Endodermal cell (in vitro differentiated cells): ENCODE data around the gene SLC25A6. TPM values are rescaled to one million over a fixed set of nuclear protein-coding genes. Genes with fewer than 3 reads are reported as not detected.
A peak's percentile ranks its signal among the peaks of the same experiment; 100 is the strongest.

Experiments used
- DNase-seq: peaks from one replicate; pipeline ENCODE4 v3.0.0-alpha.2; 2017
- H3K27ac ChIP-seq: 2 replicates; pipeline ENCODE4 v1.5.1; 2013; ENCODE audit warnings: mild to moderate bottlenecking, low read depth, low read length, moderate library complexity
- H3K27me3 ChIP-seq: 2 replicates; pipeline ENCODE4 v1.6.1; 2013; ENCODE audit warnings: mild to moderate bottlenecking, low read length, moderate library complexity; ENCODE audit not compliant: insufficient read depth, control insufficient read depth, poor library complexity, severe bottlenecking
- H3K36me3 ChIP-seq: 2 replicates; pipeline ENCODE4 v1.7.0; 2013; ENCODE audit warnings: mild to moderate bottlenecking, low read length, moderate library complexity; ENCODE audit not compliant: control insufficient read depth, insufficient read depth
- H3K4me1 ChIP-seq: one replicate; pipeline ENCODE4 v1.7.0; 2013; ENCODE audit warnings: low read length; ENCODE audit not compliant: control insufficient read depth, insufficient read depth
- H3K4me3 ChIP-seq: 2 replicates; pipeline ENCODE4 v1.5.1; 2013; ENCODE audit warnings: mild to moderate bottlenecking, low read length, moderate library complexity
- H3K9ac ChIP-seq: 2 replicates; pipeline ENCODE4 v1.6.1; 2013; ENCODE audit warnings: mild to moderate bottlenecking, low read length, moderate library complexity; ENCODE audit not compliant: poor library complexity, severe bottlenecking; ENCODE audit errors: extremely low read depth
- H3K9me3 ChIP-seq: 2 replicates; pipeline ENCODE4 v1.6.1; 2013; ENCODE audit warnings: mild to moderate bottlenecking, low read length, moderate library complexity; ENCODE audit not compliant: control insufficient read depth
- H3K27ac Mint-ChIP-seq: 2 replicates; pipeline ENCODE4 v1.8.0; 2020; ENCODE audit warnings: mixed read lengths
- H3K27me3 Mint-ChIP-seq: 2 replicates; pipeline ENCODE4 v1.8.0; 2021; ENCODE audit warnings: mild to moderate bottlenecking, mixed read lengths; ENCODE audit not compliant: insufficient read depth
- H3K36me3 Mint-ChIP-seq: 2 replicates; pipeline ENCODE4 v1.8.0; 2020; ENCODE audit warnings: low read depth, mixed read lengths
- H3K4me1 Mint-ChIP-seq: 2 replicates; pipeline ENCODE4 v1.8.0; 2020; ENCODE audit warnings: mixed read lengths
- H3K4me3 Mint-ChIP-seq: 2 replicates; pipeline ENCODE4 v1.8.0; 2020; ENCODE audit warnings: mild to moderate bottlenecking, moderate library complexity, mixed read lengths
- H3K9me3 Mint-ChIP-seq: 2 replicates; pipeline ENCODE4 v1.8.0; 2020; ENCODE audit warnings: mild to moderate bottlenecking, mixed read lengths
- WGBS, 2 experiments: methylation state at CpG; one replicate each; pipeline versions ENCODE4 v1.1.5 to v1.1.7; 2013; ENCODE audit warnings: missing lambda C conversion rate in 2 of 2, mixed read lengths in 1 of 2; ENCODE audit not compliant: insufficient coverage in 1 of 2, insufficient read length in 1 of 2; 5-methylcytosine and 5-hydroxymethylcytosine counted together
- total RNA-seq, 2 donors: library from RNA; stranded (reverse); fragmentation: NEBNext Ultra II Directional in 1 of 2; extraction: Animal tissue kit (Norgen Biotek cat#: 25700) in 1 of 2; gene quantifications; 2 replicates in 1 of 2; 3 replicates in 1 of 2; pipeline ENCODE4 v1.2.1, GENCODE V29; 2021
- TF ChIP-seq, protein P1 (sequence below): fragments of 200-600 bp; sonication (generic); conservative IDR thresholded peaks from 2 replicates; pipeline ENCODE4 v1.5.0; 2021; ENCODE audit warnings: antibody characterized with exemption, mild to moderate bottlenecking

The SLC25A6 gene
- total RNA-seq, 2 donors from 2014 or later: 424 to 429 TPM

DNA sequence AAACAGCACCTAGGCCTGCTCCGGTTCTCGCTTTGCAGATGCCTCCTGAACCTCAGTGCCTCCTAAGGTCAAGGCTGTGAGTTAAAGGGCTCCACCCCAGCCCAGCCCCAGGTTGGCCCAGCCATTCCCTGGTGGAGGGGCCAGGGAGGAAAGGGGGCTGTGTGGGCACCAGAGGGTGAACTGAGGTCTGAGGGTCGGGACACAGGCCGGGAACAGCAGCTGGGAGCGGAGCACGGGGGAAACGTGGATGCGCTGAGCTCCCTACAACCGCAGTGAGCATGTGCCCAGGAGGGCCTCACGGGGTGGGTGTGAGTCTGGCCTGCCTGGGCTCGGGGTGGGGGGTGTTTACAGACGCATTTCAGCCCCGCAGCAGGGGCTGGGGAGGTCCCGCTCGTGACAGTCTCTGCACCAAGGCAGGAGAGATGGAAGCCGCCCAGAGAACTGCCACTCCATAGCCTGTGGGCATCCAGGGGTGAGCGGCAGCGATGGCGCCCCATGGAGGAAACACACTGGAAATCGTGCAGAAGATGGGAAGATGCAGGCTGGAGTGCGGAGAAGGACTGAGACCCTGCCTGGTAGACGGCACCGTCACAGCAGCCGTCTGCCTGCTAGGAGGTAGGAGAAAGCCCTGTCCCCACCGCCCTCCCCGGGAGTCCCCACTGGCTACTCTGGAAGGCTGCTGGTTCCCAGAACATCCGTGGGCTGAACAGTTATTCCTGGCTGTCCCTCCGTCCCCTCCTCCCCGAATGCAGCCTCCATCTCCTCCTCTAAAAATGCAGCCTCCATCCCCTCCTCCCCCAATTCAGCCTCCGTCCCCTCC is 9.9 kb upstream of the SLC25A6 start:
- Mint-ChIP-seq H3K27me3 (no peaks in the 10 kb centered on the region), H3K9me3 (no peaks in the 10 kb centered on the region), H3K4me3 (no peak overlapping the region), H3K36me3 (peaks cover 25% of the 10 kb centered on the region), H3K4me1 (no peaks in the 10 kb centered on the region), H3K27ac (no peak overlapping the region)
- Histone ChIP-seq H3K9ac (no peak overlapping the region), H3K4me3 (no peak overlapping the region), H3K36me3 (peaks cover 60% of the 10 kb centered on the region), H3K27ac (no peak overlapping the region), H3K27me3 (no peaks in the 10 kb centered on the region), H3K9me3 (no peaks in the 10 kb centered on the region), H3K4me1 (no peaks in the 10 kb centered on the region)
- no peak for DNase-seq
- WGBS, 2 experiments: 95 to 96% methylated on average over 15 to 30 of the region's 30 CpGs
- TF ChIP-seq, protein P1, sequence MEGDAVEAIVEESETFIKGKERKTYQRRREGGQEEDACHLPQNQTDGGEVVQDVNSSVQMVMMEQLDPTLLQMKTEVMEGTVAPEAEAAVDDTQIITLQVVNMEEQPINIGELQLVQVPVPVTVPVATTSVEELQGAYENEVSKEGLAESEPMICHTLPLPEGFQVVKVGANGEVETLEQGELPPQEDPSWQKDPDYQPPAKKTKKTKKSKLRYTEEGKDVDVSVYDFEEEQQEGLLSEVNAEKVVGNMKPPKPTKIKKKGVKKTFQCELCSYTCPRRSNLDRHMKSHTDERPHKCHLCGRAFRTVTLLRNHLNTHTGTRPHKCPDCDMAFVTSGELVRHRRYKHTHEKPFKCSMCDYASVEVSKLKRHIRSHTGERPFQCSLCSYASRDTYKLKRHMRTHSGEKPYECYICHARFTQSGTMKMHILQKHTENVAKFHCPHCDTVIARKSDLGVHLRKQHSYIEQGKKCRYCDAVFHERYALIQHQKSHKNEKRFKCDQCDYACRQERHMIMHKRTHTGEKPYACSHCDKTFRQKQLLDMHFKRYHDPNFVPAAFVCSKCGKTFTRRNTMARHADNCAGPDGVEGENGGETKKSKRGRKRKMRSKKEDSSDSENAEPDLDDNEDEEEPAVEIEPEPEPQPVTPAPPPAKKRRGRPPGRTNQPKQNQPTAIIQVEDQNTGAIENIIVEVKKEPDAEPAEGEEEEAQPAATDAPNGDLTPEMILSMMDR: no peak

DNA sequence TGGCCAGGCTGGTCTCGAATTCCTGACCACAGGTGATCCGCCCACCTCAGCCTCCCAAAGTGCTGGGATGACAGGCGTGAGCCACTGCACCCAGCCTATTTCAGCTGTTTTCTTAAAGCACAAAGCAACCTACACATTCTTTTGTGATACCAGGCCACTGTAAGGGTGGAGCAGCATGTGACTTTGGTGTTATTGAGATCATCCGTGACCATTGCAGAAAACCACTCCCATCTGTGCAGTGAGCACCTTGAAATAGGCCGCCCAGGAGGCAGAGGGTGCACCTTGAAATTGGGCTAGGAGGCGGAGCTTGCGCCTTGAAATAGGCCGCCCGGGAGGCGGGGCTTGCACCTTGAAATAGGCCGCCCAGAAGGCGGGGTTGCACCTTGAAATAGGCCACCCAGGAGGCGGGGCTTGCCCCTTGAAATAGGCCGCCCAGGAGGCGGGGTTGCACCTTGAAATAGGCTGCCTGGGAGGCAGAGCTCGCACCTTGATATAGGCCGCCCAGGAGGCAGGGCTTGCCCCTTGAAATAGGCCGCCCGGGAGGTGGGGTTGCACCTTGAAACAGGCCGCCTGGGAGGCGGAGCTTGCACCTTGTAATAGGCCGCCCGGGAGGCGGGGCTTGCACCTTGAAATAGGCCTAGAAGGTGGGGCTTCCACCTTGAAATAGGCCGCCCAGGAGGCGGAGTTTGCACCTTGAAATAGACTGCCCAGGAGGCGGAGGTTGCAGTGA is 9.0 kb upstream of the SLC25A6 start:
- no peaks in the 10 kb centered on the region for H3K9me3 ChIP-seq
- H3K4me1 ChIP-seq: no peaks in the 10 kb centered on the region
- H3K9me3 Mint-ChIP-seq: no peaks in the 10 kb centered on the region
- peak; percentile 97 for DNase-seq
- H3K27ac Mint-ChIP-seq: no peak overlapping the region
- peaks cover 34% of the 10 kb centered on the region for H3K36me3 Mint-ChIP-seq
- no peak overlapping the region for H3K27ac ChIP-seq
- H3K4me1 Mint-ChIP-seq: peaks cover 2% of the 10 kb centered on the region
- TF ChIP-seq, protein P1: no peak
- H3K4me3 ChIP-seq: no peak overlapping the region
- H3K9ac ChIP-seq: no peak overlapping the region
- H3K36me3 ChIP-seq: peaks cover 59% of the 10 kb centered on the region
- WGBS, 2 experiments: 89 to 90% methylated on average over 20 to 27 of the region's 27 CpGs
- H3K27me3 ChIP-seq: no peaks in the 10 kb centered on the region
- no peak overlapping the region for H3K4me3 Mint-ChIP-seq
- H3K27me3 Mint-ChIP-seq: no peaks in the 10 kb centered on the region

GRCh38 chrX:1400049-1400448 is 8.1 kb upstream of the SLC25A6 start:
- no peaks in the 10 kb centered on the region for H3K9me3 Mint-ChIP-seq
- H3K27me3 Mint-ChIP-seq: no peaks in the 10 kb centered on the region
- peaks cover 42% of the 10 kb centered on the region for H3K36me3 Mint-ChIP-seq
- H3K4me1 ChIP-seq: no peaks in the 10 kb centered on the region
- DNase-seq: no peak
- no peaks in the 10 kb centered on the region for H3K9me3 ChIP-seq
- WGBS, 2 experiments: 69 to 98% methylated on average over 2 to 9 of the region's 12 CpGs
- H3K27me3 ChIP-seq: no peaks in the 10 kb centered on the region
- H3K4me1 Mint-ChIP-seq: peaks cover 7% of the 10 kb centered on the region
- H3K4me3 Mint-ChIP-seq: no peak overlapping the region
- H3K27ac Mint-ChIP-seq: no peak overlapping the region
- TF ChIP-seq, protein P1: no peak
- H3K4me3 ChIP-seq: no peak overlapping the region
- H3K27ac ChIP-seq: no peak overlapping the region
- H3K36me3 ChIP-seq: peaks cover 58% of the 10 kb centered on the region
- H3K9ac ChIP-seq: no peak overlapping the region
